OCI-LY3 (cell line): ENCODE data around the gene FAM53B.

Experiments used
- CTCF ChIP-seq: fragments of 200-600, 300-600 bp; sonication (generic); IDR thresholded peaks from 2 replicates; pipeline ENCODE4 v1.5.1; 2014; ENCODE audit warnings: antibody characterized with exemption, low read length, low read depth
- EZH2phosphoT487 ChIP-seq: fragments of 200-600 bp; shearing (Covaris generic); IDR thresholded peaks from 2 replicates; pipeline ENCODE4 v1.6.1; 2018; ENCODE audit warnings: antibody characterized with exemption, mixed run types, low read depth

- TF ChIP-seq CTCF (no peak), EZH2phosphoT487 (no peak)
Observed at GRCh38 chr10:124705381-124705740, 38.8 kb downstream of the FAM53B start.
